ENCODE results near the gene TXNL4B.
A peak's percentile ranks its signal among the peaks of the same experiment; 100 is the strongest.

Gene TXNL4B

DNA sequence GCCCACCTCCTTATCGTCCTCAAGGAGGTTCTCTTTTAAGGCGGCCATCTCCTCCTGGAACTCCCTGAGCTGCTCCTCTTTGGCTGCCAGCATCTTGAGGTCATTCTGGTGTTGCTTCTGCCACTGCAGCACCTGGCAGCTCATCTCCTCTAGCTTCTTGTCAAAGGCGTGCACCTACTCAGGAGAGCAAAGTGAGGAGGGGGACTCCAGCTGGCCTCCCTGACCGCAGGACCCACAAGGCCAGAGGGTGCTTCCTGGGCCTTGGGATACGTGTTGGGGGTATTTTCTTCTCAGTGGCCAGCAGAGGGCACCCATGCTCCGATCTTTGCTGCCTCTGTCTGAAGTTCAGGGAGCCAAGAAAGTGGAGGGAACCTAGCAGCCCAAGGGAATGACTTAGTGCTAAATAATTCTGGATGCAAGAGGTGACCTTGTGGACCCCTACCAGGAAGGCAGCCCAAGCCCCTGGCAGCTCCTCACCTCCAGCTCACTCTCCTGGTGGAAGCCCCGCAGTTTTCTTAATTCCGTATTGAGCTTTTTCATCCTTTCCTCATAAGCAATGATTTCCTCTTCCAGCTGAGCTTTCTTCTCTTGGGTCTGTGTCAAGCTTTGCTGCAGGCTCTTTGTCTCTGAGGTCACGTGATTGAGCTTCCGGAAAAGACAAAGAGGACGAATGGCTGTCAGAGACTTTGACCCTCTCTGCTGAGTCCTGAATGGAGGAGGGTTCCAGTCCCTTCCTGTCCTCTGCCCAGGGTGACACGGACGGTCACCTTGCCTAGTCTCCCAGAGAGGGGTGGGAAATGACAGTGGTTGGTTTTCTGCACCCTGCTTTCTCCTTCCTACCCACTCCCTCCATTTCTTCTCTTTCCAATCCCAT lies 31.6 kb upstream of the TXNL4B start:
- peak; percentile 77 for DNase-seq (ENCODE audit: low read depth)
- H3K4me3 ChIP-seq (ENCODE audit: low read length): no peak overlapping the region
- TF ChIP-seq, protein P1, sequence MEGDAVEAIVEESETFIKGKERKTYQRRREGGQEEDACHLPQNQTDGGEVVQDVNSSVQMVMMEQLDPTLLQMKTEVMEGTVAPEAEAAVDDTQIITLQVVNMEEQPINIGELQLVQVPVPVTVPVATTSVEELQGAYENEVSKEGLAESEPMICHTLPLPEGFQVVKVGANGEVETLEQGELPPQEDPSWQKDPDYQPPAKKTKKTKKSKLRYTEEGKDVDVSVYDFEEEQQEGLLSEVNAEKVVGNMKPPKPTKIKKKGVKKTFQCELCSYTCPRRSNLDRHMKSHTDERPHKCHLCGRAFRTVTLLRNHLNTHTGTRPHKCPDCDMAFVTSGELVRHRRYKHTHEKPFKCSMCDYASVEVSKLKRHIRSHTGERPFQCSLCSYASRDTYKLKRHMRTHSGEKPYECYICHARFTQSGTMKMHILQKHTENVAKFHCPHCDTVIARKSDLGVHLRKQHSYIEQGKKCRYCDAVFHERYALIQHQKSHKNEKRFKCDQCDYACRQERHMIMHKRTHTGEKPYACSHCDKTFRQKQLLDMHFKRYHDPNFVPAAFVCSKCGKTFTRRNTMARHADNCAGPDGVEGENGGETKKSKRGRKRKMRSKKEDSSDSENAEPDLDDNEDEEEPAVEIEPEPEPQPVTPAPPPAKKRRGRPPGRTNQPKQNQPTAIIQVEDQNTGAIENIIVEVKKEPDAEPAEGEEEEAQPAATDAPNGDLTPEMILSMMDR (IDR thresholded peaks at IDR 0.05; ENCODE audit: insufficient read depth, low read depth, low read length, missing control alignments): peak; percentile 83

DNA sequence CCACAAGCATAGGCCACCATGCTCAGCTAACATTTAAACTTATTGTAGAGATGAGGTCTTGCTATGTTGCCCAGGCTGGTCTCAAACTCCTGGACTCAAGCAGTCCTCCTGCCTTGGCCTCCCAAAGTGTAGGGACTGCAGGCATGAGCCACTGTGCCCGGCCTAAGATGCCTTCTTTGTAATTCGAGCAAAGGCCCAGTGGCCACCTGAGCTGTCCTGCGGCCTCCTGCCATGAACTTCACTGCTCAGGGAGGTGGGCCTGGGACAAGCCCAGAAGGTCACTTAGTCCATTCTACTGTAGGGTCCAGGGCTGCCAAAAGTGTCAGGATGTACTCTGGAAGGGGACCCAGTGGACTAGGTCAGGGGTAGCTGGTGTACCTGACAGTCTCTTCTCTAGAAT lies 30.7 kb upstream of the TXNL4B start:
- TF ChIP-seq, protein P1 (IDR thresholded peaks at IDR 0.05; ENCODE audit: insufficient read depth, low read depth, low read length, missing control alignments): no peak
- no peak overlapping the region for H3K4me3 ChIP-seq (ENCODE audit: low read length)
- no peak for DNase-seq (ENCODE audit: low read depth)

DNA sequence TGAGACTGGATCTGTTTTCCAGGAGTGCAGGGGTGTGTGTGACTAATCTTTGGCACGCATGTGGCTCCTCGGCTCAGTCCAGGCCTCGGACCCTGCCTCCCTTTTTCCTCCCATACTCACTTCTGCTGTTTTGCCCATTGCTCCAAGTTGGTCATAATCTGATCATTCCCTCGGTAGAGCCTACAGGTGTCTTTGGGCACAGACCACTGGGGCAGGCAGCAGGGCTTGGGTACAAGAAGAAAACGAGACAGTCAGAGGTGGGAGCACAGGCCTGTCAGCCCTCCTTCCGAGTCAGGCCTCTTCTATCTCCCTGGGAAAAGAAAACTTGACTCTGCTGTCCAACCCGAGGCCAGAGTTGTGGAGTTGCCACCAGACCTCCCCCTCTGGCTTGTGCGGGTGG lies 30.0 kb upstream of the TXNL4B start:
- no peak overlapping the region for H3K4me3 ChIP-seq (ENCODE audit: low read length)
- TF ChIP-seq, protein P1 (IDR thresholded peaks at IDR 0.05; ENCODE audit: insufficient read depth, low read depth, low read length, missing control alignments): no peak
- DNase-seq (ENCODE audit: low read depth): no peak

DNA sequence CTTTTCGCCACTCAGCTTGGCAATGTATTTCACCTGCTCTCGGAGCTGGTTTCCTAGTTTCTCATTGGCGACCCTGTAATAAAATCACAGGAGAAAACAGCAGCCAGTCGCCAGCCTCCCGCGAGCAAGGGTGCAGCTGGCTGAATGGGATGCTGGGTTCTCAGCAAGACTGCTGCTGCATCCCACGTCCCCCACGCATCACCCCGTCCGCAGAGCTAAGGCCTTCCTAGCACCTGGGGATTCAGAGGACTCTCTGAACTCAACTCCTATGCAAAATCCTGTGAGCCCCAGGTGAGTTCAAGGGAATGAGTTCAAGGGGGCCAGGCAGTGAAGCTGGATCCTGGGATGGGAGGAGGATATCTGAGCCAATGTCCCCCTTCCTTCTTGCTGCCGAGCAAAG lies 29.5 kb upstream of the TXNL4B start:
- TF ChIP-seq, protein P1 (IDR thresholded peaks at IDR 0.05; ENCODE audit: insufficient read depth, low read depth, low read length, missing control alignments): no peak
- no peak for DNase-seq (ENCODE audit: low read depth)
- H3K4me3 ChIP-seq (ENCODE audit: low read length): no peak overlapping the region

DNA sequence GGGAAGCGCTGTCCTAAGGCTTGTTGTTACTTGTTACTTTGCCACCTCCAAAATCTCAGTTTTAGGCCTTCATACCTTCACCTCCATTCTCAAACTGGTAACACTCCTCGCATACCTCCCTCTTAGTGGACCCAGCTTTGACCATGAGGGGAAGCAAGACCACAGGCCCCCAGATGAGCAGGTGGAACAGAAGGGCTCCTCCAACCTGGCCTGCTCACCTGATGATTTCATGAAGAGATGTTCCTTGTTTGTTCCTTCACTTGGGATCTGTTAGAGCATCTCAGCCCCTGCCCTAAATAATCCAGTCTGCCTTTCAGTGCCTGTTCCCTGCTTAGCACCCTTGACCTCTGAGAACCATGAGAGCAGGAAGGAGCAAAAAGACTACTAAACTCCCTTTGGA lies 28.9 kb upstream of the TXNL4B start:
- no peak for DNase-seq (ENCODE audit: low read depth)
- no peak overlapping the region for H3K4me3 ChIP-seq (ENCODE audit: low read length)
- TF ChIP-seq, protein P1 (IDR thresholded peaks at IDR 0.05; ENCODE audit: insufficient read depth, low read depth, low read length, missing control alignments): no peak

DNA sequence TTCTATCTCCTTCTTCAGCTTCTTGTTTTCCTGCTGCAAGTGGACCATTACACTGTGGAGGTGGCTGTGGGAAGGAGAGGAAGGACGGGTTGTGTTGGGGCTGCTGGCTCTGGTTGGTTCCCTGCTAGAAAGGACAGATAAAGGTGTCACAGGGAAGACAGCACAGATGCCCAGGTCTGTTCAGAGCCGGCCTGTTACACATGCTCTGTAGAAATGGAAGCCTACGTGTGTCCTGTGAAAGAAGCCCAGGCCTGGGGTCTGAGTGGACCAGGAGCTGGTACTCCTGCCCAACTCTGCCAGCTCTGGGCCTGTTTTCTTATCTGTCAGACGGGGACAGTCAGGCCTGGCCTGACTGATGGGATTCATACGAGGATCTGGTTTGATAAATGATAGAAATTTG lies 26.6 kb upstream of the TXNL4B start:
- DNase-seq (ENCODE audit: low read depth): no peak
- H3K4me3 ChIP-seq (ENCODE audit: low read length): no peak overlapping the region
- TF ChIP-seq, protein P1 (IDR thresholded peaks at IDR 0.05; ENCODE audit: insufficient read depth, low read depth, low read length, missing control alignments): no peak

DNA sequence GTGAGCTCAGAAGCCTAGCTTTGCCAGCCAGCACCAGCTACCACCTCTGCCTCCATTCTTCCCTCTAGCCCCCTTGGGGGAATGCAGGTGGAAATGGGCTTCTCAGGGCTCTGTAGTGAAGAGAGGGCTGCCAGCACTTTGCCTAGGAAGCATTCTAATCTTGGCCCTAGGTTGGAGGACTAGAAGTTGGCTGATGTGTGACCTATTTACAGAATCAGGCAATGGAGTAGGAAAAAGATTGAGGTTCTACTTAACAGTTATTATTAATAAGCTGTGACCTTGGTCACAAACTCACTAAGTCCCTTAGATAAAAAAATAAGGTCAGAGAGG lies 20.2 kb upstream of the TXNL4B start:
- no peak overlapping the region for H3K4me3 ChIP-seq (ENCODE audit: low read length)
- TF ChIP-seq, protein P1 (IDR thresholded peaks at IDR 0.05; ENCODE audit: insufficient read depth, low read depth, low read length, missing control alignments): no peak
- DNase-seq (ENCODE audit: low read depth): no peak
